GM21619 (cell line): ENCODE results near the gene CMSS1.
A peak's percentile ranks its signal among the peaks of the same experiment; 100 is the strongest.
"Not testable (repeated sequence)": the region's sequence is repeated elsewhere in the genome, so short reads cannot be mapped to it uniquely, and the experiment has no call there.

Experiments
- ATAC-seq: cut with Tn5 transposase; IDR thresholded peaks from one replicate; pipeline ENCODE4 v1.9.1; 2021; ENCODE audit not compliant: unreplicated experiment

Gene CMSS1

DNA sequence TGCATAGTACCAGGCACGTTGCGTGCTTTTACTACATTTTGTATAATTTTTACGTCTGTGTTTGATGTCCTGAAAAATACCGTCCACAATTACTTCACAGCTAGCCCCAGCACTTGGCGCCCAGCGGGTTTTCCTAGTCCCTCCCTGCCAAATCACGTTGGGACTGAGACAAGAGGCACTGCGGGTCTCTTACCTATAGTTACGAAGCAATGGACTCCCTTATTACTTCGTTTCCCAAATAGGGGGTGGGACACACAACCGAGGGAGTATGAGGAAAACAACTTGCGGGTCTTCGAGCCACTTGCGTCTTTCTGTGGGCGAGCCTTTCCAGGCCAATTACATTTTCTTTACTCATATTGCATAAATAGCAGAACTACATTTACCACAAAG, 620 bp upstream of the CMSS1 start:
- ATAC-seq: no peak

DNA sequence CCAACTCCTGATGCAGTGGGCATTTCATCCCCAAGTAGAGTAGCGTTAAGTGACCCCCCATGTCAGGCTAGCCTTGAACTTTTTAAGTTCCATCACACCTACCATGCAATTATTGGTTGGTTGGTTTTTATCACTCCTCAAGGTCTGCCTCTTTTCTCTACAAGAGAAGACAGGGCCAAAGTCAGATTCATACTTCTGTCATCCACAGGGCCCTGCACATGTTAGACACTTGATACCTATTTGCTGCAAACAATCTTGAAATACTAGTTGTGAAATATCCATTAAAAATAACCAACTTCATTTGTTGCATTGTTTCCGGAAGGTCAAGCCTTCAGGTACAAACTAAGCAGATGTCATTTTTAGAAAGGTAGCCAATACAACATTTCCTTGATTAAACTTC, 1.2 kb downstream of the CMSS1 start:
- ATAC-seq: no peak

GRCh38 chr3:99823723-99824711, 6.4 kb downstream of the CMSS1 start:
- no peak for ATAC-seq

GRCh38 chr3:99825004-99825640, 7.5 kb downstream of the CMSS1 start:
- no peak for ATAC-seq

- no peak for ATAC-seq
Measured at GRCh38 chr3:99829844-99830243, 12.2 kb downstream of the CMSS1 start.

DNA sequence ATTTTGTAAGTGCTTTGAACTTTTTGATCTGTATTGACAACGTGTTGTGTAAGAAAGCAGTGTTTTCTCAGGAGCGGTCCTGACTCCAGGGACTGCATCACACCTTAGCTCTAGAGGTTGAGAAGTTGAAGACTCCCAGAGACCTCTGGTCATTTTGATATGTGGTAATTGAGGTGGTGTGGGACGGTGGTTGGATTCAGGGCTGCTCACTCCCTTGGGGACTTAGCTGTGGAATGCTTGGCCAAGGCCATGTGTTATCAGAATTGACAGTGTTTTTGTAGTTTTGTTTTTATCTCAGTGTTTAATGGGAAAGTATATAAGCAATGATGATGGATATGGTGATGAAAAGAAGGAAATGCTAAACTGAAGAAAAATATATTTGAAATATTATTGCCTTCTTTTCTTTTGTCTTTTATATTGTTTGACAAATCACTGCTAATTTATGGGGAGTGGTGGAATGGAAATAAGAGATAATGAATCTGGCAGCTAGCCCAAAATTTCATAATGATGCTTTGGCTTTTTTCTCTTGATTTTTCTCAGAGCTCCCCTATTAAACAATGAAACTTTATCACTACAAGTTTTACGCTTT, 16.0 kb downstream of the CMSS1 start:
- no peak for ATAC-seq

DNA sequence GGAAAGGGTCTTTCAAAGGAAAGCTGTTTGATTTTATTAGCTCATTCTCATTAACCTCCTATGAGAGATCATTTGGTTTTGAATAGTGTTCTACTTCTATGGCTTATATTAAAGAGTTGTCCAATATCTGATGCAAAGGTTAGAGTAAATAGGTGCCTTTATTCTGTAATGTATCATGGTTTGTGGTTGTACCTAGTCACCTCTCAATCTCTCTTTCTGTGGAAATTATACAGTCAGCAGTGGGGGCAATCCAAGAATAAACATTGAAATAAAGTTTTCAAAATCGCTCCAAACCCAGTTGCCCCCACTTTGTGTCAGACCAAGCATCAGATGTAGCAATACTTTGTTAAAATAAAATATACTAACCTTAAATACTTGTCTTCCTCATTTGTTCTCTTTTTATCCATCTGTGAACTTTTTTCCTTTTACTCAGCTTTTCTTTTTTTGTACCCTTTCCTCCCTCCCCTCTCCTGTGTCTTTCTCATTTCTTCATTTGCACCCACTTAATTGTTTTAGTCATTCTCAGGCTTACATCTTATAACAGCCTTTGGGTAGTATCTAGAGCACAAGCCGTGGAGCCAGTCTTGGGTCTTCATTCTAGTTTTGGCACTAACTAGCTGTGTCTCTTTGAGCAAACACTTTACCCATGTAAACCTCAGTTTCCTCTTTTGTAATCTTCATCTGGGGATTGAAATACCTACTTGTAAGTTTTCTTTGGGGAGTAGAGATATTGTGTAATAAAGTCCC, 16.7 kb downstream of the CMSS1 start:
- no peak for ATAC-seq

DNA sequence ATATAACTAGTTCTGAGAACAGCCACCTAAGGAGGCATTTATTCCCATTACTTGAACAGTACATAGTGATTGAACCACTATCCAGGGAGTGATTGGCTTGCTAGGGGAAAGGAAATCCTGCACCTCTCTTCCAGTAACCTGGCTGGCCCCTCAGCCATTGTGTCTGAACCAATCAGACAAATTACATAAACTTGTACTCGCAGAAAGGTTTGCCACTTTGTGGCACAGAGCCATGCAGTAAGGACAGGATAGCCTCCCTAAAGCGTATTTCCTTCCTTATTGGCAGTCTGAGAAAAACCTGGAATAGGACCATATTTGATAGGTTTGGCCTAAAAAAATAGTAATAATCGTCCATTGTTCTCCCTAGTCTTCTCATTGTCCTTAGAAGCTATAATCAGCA, 19.0 kb downstream of the CMSS1 start:
- ATAC-seq: no peak

- no peak for ATAC-seq
Measured at GRCh38 chr3:99837715-99838114, 20.1 kb downstream of the CMSS1 start.

GRCh38 chr3:99838755-99839154, 21.1 kb downstream of the CMSS1 start:
- no peak for ATAC-seq

DNA sequence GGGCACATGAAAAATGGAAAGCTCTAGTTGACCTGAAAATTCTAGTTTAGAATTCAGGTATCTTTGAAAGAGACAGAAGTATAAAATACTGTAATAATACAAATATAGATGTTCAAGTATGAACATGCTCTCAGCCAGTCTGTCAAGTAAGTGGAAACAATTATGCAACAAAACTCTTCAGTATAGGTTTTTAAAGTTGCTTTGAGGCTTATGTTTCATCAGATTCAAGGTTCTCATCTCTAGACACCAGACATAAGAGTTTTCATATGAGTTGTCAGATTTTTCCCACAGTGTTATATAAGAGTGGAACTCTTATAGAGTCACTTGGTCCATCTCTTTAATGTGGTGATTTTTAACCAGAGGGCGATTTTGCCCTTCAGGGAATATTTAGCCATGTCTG, 22.0 kb downstream of the CMSS1 start:
- ATAC-seq: no peak

GRCh38 chr3:99841949-99842348, 24.3 kb downstream of the CMSS1 start:
- not testable (repeated sequence) for ATAC-seq

DNA sequence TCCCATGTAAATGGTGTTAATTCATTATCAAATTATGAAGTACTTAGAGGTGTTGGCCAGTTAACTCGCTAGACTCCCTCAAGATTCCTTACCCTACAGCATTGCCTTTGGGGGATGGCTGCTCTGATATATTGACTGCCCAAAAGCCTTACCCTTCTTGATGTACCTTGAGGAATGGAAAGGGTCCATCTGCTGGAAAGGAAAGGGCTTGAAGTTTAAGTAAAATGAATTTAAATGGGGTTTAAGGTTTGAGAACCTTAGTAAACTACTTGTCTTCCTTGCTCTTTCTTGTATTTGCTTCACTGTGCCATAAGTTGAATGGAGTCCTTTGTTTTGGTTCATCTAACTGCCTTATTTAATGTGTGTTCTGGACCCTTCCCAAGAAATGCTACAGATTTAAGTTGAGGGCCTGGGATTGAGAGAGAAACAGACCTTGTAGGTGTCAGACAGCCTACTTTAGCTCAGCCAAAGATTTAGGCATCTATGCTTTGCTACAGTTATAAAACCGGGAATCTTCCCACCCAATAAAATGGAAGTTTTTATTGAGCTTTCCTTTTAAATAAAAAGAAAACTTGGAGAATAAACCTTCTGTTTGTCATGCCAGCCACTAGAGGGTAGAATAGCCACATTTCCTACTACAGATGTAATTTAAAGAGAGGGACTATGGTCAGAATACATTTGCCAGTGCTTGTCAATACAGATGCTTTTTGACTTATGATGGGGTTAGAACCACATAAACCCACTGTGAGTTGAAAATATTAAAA, 25.3 kb downstream of the CMSS1 start:
- ATAC-seq: peak; percentile 61

DNA sequence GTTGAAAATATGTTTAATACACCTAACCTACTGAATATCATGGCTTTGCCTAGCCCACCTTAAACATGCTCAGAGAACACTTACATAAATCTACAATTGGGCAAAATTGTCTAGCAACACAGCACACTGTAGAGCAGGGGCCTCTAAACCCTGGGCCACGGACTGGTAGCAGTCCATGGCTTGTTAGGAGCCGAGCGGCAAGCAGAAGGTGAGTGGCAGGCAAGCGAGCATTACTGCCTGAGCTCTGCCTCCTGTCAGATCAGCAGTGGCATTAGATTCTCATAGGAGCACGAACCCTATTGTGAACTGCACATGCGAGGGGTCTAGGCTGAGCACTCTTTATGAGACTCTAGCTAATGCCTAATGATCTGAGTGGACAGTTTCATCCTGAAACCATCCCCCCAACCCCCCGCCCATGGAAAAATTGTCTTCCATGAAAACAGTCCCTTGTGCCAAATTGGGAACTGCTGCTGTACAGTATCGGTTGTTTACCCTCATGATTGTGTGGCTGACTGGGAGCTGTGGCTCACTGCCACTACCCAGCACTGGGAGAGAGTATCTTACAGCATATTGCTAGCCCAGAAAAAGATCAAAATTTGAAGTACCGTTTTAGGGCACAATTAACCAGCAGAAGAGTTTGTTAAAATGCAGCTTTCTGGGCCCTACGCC, 26.1 kb downstream of the CMSS1 start:
- no peak for ATAC-seq

GRCh38 chr3:99845331-99845730, 27.7 kb downstream of the CMSS1 start:
- ATAC-seq: no peak

DNA sequence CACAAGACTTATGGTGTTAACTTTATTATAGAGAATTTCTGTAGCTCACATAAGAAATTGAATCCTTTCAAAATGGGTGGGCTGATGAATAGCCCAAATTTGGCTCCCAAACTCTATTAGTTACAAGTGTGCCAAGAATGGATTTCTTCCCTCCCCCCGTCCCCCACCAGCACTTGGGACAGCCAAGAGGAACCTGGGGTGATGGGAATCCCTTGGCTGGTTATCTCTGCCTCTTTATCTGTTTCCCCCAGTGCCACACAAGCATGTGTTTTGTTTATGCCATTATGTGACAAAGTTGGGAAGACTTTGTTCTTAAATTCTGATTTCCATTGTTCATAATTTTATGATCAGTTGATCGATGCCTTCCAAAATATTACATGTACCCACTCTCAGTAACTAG, 28.3 kb downstream of the CMSS1 start:
- no peak for ATAC-seq

DNA sequence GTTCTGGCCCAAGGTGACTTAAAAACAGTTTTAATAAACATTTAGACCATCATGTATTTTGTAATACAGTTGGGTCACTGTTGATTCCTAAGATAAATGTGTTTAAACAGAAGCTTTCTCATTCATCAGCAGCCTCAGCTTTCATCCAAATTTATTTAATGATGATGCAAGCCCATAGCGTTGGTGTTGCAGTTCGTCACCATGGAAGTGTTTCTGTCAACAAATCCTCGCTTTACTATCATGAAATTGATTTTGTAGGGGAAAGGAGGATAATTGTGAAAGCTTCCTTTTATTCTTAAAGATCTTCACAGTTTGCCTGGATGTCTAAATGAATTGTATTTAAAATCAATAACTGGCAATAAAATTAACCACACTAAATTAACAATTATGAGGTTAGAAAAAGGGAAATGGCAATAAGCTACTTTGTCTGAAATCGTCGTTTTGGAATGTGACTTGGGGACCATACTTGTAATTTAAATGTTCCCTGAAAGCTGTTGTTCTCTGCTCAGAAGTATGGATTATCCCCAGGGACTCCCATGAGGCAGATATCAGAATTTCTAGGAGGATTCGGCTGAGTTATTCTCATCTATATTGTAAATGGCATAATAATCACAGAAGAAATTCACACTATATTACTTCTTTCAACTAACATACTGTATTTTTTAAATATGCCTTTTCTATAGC, 29.0 kb downstream of the CMSS1 start:
- no peak for ATAC-seq

DNA sequence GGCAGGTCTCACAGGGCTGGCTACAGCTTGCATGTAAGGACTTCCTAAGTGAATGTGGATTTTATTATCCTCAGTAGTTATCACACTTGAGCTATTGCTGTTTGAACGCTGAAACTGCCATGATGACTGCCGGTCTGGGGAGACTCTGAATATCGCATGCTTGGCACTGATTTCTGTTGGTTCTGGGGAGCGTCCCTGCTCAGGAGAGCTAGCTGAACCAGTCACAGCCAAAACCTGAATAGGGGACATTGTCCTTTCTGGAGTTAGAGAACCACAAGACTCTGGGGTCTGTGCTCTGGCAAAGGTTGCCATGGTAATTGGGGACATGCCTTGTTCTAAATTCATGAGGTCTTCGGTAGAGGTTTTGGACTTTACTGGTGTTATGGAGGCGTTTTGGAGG, 30.8 kb downstream of the CMSS1 start:
- ATAC-seq: no peak

DNA sequence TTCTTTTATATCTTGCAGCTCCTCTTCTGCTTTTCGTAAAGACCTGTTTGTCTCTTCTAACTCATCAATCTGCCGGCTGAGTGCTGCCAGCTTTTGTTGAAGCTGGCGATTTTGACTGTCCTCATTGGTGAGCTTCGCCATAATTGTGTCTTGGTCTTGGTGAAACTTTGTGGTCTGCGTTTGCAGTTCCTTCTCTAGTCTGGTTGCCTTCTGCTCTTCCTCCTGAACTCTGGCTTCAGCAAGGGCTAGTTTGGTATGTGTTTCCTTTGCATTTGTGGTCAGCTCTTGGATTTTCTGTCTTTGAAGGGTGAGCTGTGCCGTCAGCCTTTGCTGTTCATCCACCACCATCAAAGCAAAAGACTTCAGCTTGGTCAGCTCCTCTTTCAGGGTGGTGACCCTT, 32.9 kb downstream of the CMSS1 start:
- ATAC-seq: no peak
